ENCODE results near the gene SPAG9.
A peak's percentile ranks its signal among the peaks of the same experiment; 100 is the strongest.
"Not testable (repeated sequence)": the region's sequence is repeated elsewhere in the genome, so short reads cannot be mapped to it uniquely, and the experiment has no call there.

Gene SPAG9

GRCh38 chr17:51124640-51125503 lies 4.2 kb upstream of the SPAG9 start:
- in situ Hi-C loops (cut with HindIII; ENCODE audit: low pct_ligation_motif_present, low sequenced_read_pairs): no loop called here
- Histone ChIP-seq H3K27ac (no peak overlapping the region), H3K36me3 (replicated peaks) (no peaks in the 10 kb centered on the region), H3K27me3 (replicated peaks) (no peaks in the 10 kb centered on the region), H3K4me3 (ENCODE audit: low read depth, low read length) (no peak overlapping the region)
- no peak for DNase-seq
- no peak for TF ChIP-seq CTCF (IDR thresholded peaks at IDR 0.05; ENCODE audit: low read depth, low read length, missing control alignments)

- peak overlapping the region; percentile 100 for H3K27ac ChIP-seq
- H3K36me3 ChIP-seq (replicated peaks); H3K27me3 ChIP-seq (replicated peaks); H3K4me3 ChIP-seq (ENCODE audit: low read depth, low read length); in situ Hi-C loops (cut with HindIII; ENCODE audit: low pct_ligation_motif_present, low sequenced_read_pairs): not testable (repeated sequence)
- DNase-seq: peak; percentile 32
These were observed 1.9 kb upstream of the SPAG9 start for GRCh38 chr17:51122473-51123115.

- Histone ChIP-seq H3K27ac (peak overlapping the region; percentile 100), H3K27me3 (replicated peaks) (no peaks in the 10 kb centered on the region), H3K4me3 (ENCODE audit: low read depth, low read length) (peak overlapping the region; percentile 70), H3K36me3 (replicated peaks) (no peaks in the 10 kb centered on the region)
- TF ChIP-seq CTCF (IDR thresholded peaks at IDR 0.05; ENCODE audit: low read depth, low read length, missing control alignments): no peak
- DNase-seq: peak; percentile 96
- in situ Hi-C loops (cut with HindIII; ENCODE audit: low pct_ligation_motif_present, low sequenced_read_pairs): no loop called here
These were observed 1.2 kb upstream of the SPAG9 start for GRCh38 chr17:51121620-51122472.

- Histone ChIP-seq H3K27me3 (replicated peaks) (no peaks in the 10 kb centered on the region), H3K27ac (peak overlapping the region; percentile 58), H3K4me3 (ENCODE audit: low read depth, low read length) (peak overlapping the region; percentile 96), H3K36me3 (replicated peaks) (no peaks in the 10 kb centered on the region)
- in situ Hi-C loops (cut with HindIII; ENCODE audit: low pct_ligation_motif_present, low sequenced_read_pairs): no loop called here
- peak; percentile 4 for TF ChIP-seq CTCF (IDR thresholded peaks at IDR 0.05; ENCODE audit: low read depth, low read length, missing control alignments)
- DNase-seq: peak; percentile 22
These were observed 320 bp downstream of the SPAG9 start for GRCh38 chr17:51120357-51120738.

- Histone ChIP-seq H3K4me3 (ENCODE audit: low read depth, low read length) (peak overlapping the region; percentile 96), H3K27ac (peak overlapping the region; percentile 58), H3K36me3 (replicated peaks) (no peaks in the 10 kb centered on the region), H3K27me3 (replicated peaks) (no peaks in the 10 kb centered on the region)
- TF ChIP-seq CTCF (IDR thresholded peaks at IDR 0.05; ENCODE audit: low read depth, low read length, missing control alignments): peak; percentile 34
- in situ Hi-C loops (cut with HindIII; ENCODE audit: low pct_ligation_motif_present, low sequenced_read_pairs): no loop called here
- DNase-seq: peak; percentile 13
These were observed 982 bp downstream of the SPAG9 start for GRCh38 chr17:51119415-51120356.

Measured in brain microvascular endothelial cell (primary cell).